Liver (tissue), 9 donors: ENCODE measurements around the gene PRR15L. TPM values are rescaled to one million over a fixed set of nuclear protein-coding genes. Genes with fewer than 3 reads are reported as not detected.

Experiments
- DNase-seq: peaks from one replicate; pipeline ENCODE4 v3.0.0-alpha.2; 2017; ENCODE audit warnings: low spot score
- H3K27ac ChIP-seq, 2 donors: one replicate each; pipeline ENCODE4 v1.7.0; 2013; ENCODE audit warnings: inconsistent platforms in 2 of 2, low read length in 2 of 2, control low read depth in 1 of 2, low read depth in 1 of 2, mild to moderate bottlenecking in 1 of 2
- H3K27me3 ChIP-seq, 4 donors: one replicate each; pipeline versions ENCODE4 v1.6.1 to v1.7.0; 2013; ENCODE audit warnings: low read length in 3 of 4, inconsistent platforms in 1 of 4, mild to moderate bottlenecking in 1 of 4, moderate library complexity in 1 of 4; ENCODE audit not compliant: control insufficient read depth in 4 of 4, insufficient read depth in 4 of 4
- H3K36me3 ChIP-seq, 4 donors: one replicate each; pipeline versions ENCODE4 v1.6.1 to v1.7.0; 2013; ENCODE audit warnings: low read length in 3 of 4, mild to moderate bottlenecking in 3 of 4, low read depth in 1 of 4, moderate library complexity in 1 of 4; ENCODE audit not compliant: control insufficient read depth in 4 of 4, insufficient read depth in 3 of 4
- H3K4me1 ChIP-seq, 4 donors: one replicate each; pipeline versions ENCODE4 v1.6.1 to v1.7.0; 2013; ENCODE audit warnings: low read length in 3 of 4, mild to moderate bottlenecking in 3 of 4, moderate library complexity in 1 of 4; ENCODE audit not compliant: control insufficient read depth in 4 of 4, insufficient read depth in 4 of 4
- H3K4me3 ChIP-seq, 3 donors: one replicate each; pipeline versions ENCODE4 v1.6.1 to v1.7.0; 2013; ENCODE audit warnings: low read length in 3 of 3, control low read depth in 1 of 3, low read depth in 1 of 3, mild to moderate bottlenecking in 1 of 3
- H3K9ac ChIP-seq, 2 donors: one replicate each; pipeline ENCODE4 v1.7.0; 2013; ENCODE audit warnings: low read length in 2 of 2, mild to moderate bottlenecking in 2 of 2, moderate library complexity in 2 of 2, control low read depth in 1 of 2, low read depth in 1 of 2
- H3K9me3 ChIP-seq, 4 donors: one replicate each; pipeline versions ENCODE4 v1.6.1 to v1.7.0; 2013; ENCODE audit warnings: low read length in 3 of 4; ENCODE audit not compliant: control insufficient read depth in 4 of 4
- ATF3 ChIP-seq: IDR thresholded peaks from 2 replicates; pipeline ENCODE4 v1.6.1; 2016; ENCODE audit warnings: antibody characterized with exemption
- CTCF ChIP-seq: fragments of 150-350 bp; IDR thresholded peaks from 2 replicates; pipeline ENCODE4 v1.5.1; 2017; ENCODE audit warnings: improper control_type of control experiment, low read depth, low read length; ENCODE audit not compliant: missing input control
- FOXA2 ChIP-seq: IDR thresholded peaks from 2 replicates; pipeline ENCODE4 v1.6.1; 2016; ENCODE audit warnings: antibody characterized with exemption
- HNF4A ChIP-seq, 2 donors: conservative IDR thresholded peaks; 2 replicates each; pipeline ENCODE4 v1.6.1; 2016; ENCODE audit warnings: antibody characterized with exemption in 2 of 2, mild to moderate bottlenecking in 2 of 2
- JUND ChIP-seq, 2 donors: IDR thresholded peaks; 2 replicates each; pipeline ENCODE4 v1.6.1; 2016; ENCODE audit warnings: antibody characterized with exemption in 2 of 2
- NR2F2 ChIP-seq: IDR thresholded peaks from 2 replicates; pipeline ENCODE4 v1.6.1; 2016; ENCODE audit warnings: antibody characterized with exemption
- RAD21 ChIP-seq, 2 donors: IDR thresholded peaks; 2 replicates each; pipeline ENCODE4 v1.6.1; 2016; ENCODE audit warnings: antibody characterized with exemption in 2 of 2, mild to moderate bottlenecking in 2 of 2
- RXRA ChIP-seq, 2 donors: IDR thresholded peaks; 2 replicates each; pipeline ENCODE4 v1.6.1; 2017 to 2018; ENCODE audit warnings: antibody characterized with exemption in 2 of 2, mild to moderate bottlenecking in 1 of 2
- YY1 ChIP-seq: IDR thresholded peaks from 2 replicates; pipeline ENCODE4 v1.6.1; 2016; ENCODE audit warnings: antibody characterized with exemption, mild to moderate bottlenecking
- ZBTB33 ChIP-seq: IDR thresholded peaks from 2 replicates; pipeline ENCODE4 v1.6.1; 2016; ENCODE audit warnings: antibody characterized with exemption
- WGBS: extraction: QIAGEN DNeasy Blood & Tissue Kit; methylation state at CpG from one replicate; pipeline ENCODE4 v1.1.7; 2013; 5-methylcytosine and 5-hydroxymethylcytosine counted together
- polyA plus RNA-seq, 2 donors: library from polyadenylated mRNA; stranded (reverse) in 1 of 2; unstranded in 1 of 2; fragments of 200-250 nt in 1 of 2; fragments of >200 nt in 1 of 2; fragmentation: Nextera tagmentation in 1 of 2; extraction: Ambion mirVana in 1 of 2; gene quantifications; one replicate each; pipeline versions ENCODE4 v1.2.1 to v1.2.3, GENCODE V29; 2013 to 2015
- total RNA-seq, 2 donors: library from RNA; depleted of rRNA; stranded (reverse); fragments of >200 nt; gene quantifications; one replicate each; pipeline ENCODE4 v1.2.3, GENCODE V29; 2014
- TF ChIP-seq, protein P1 (sequence below): IDR thresholded peaks from 2 replicates; pipeline ENCODE4 v1.6.1; 2016; ENCODE audit warnings: antibody characterized with exemption, mild to moderate bottlenecking
- donor health status: healthy.
- donor health status: healthy.
- donor health status: healthy.
- donor health status: healthy.
- donor health status: healthy.

Gene PRR15L
- total and polyA plus RNA-seq, 4 donors = 0.83 to 11.0 (median 1.9) TPM

GRCh38 chr17:48001197-48001596, 43.5 kb upstream of the PRR15L start:
- no peaks in the 10 kb centered on the region for H3K36me3 ChIP-seq
- WGBS = 72% methylated on average over 1 of the region's 1 CpG
- TF ChIP-seq CTCF (no peak), YY1 (no peak), FOXA2 (no peak), ZBTB33 (no peak), HNF4A (conservative IDR thresholded peaks at IDR 0.05) (no peak)
- no peak for DNase-seq
- H3K27me3 ChIP-seq = no peaks in the 10 kb centered on the region
- no peak overlapping the region for H3K9ac ChIP-seq
- no peak overlapping the region for H3K4me3 ChIP-seq
- peaks cover 0 to 2% (median 0%) of the 10 kb centered on the region in 4 donors for H3K4me1 ChIP-seq
- H3K9me3 ChIP-seq = no peaks in the 10 kb centered on the region
- no peak overlapping the region for H3K27ac ChIP-seq

DNA sequence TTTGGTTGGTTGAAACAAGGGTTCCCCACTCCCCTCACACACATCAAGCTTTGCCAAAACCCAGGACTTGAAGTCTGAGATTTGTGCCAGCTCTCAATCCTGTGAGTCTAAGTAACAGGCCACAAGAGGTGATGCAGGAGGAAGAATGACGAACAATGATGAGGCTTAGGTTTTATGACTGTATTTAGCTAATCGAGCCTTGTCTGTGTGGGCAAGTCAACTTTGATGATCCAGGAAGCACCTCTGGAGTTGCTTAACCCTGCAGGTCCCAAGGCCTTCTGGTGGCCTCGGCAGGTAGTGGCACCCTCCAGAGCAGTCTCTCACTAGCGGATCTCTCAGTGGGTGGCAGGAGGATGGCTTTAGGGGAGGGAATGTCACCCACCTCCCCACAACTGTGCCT, 41.9 kb upstream of the PRR15L start:
- no peaks in the 10 kb centered on the region for H3K9me3 ChIP-seq
- no peak overlapping the region for H3K4me3 ChIP-seq
- DNase-seq = no peak
- H3K27me3 ChIP-seq = no peaks in the 10 kb centered on the region
- H3K36me3 ChIP-seq = no peaks in the 10 kb centered on the region
- 47% methylated on average over 4 of the region's 4 CpGs for WGBS
- H3K4me1 ChIP-seq = peaks cover 0 to 2% (median 0%) of the 10 kb centered on the region in 4 donors
- H3K27ac ChIP-seq = no peak overlapping the region
- H3K9ac ChIP-seq = no peak overlapping the region
- TF ChIP-seq ATF3 (no peak), FOXA2 (no peak)

GRCh38 chr17:47998044-47998443, 40.4 kb upstream of the PRR15L start:
- Histone ChIP-seq H3K27me3 (no peaks in the 10 kb centered on the region), H3K27ac (no peak overlapping the region), H3K4me3 (no peak overlapping the region), H3K9ac (no peak overlapping the region), H3K9me3 (no peaks in the 10 kb centered on the region), H3K4me1 (peaks cover 0 to under 1% (median 0%) of the 10 kb centered on the region in 4 donors), H3K36me3 (no peaks in the 10 kb centered on the region)
- 93% methylated on average over 7 of the region's 7 CpGs for WGBS
- DNase-seq = no peak
- no peak for TF ChIP-seq RAD21 (IDR thresholded peaks at IDR 0.05)
- no peak for TF ChIP-seq ATF3
- no peak for TF ChIP-seq NR2F2
- no peak for TF ChIP-seq ZBTB33
- no peak for TF ChIP-seq JUND (IDR thresholded peaks at IDR 0.05)
- TF ChIP-seq, protein P1, sequence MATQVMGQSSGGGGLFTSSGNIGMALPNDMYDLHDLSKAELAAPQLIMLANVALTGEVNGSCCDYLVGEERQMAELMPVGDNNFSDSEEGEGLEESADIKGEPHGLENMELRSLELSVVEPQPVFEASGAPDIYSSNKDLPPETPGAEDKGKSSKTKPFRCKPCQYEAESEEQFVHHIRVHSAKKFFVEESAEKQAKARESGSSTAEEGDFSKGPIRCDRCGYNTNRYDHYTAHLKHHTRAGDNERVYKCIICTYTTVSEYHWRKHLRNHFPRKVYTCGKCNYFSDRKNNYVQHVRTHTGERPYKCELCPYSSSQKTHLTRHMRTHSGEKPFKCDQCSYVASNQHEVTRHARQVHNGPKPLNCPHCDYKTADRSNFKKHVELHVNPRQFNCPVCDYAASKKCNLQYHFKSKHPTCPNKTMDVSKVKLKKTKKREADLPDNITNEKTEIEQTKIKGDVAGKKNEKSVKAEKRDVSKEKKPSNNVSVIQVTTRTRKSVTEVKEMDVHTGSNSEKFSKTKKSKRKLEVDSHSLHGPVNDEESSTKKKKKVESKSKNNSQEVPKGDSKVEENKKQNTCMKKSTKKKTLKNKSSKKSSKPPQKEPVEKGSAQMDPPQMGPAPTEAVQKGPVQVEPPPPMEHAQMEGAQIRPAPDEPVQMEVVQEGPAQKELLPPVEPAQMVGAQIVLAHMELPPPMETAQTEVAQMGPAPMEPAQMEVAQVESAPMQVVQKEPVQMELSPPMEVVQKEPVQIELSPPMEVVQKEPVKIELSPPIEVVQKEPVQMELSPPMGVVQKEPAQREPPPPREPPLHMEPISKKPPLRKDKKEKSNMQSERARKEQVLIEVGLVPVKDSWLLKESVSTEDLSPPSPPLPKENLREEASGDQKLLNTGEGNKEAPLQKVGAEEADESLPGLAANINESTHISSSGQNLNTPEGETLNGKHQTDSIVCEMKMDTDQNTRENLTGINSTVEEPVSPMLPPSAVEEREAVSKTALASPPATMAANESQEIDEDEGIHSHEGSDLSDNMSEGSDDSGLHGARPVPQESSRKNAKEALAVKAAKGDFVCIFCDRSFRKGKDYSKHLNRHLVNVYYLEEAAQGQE = no peak
- TF ChIP-seq FOXA2 = no peak
- TF ChIP-seq RXRA (IDR thresholded peaks at IDR 0.05) = no peak
